Right lobe of liver (tissue), 4 donors: ENCODE measurements around the gene L3MBTL3.

ENCODE experiments used
- POLR2A ChIP-seq: fragments of 450-650 bp; IDR thresholded peaks from one replicate; pipeline ENCODE4 v1.6.1; 2017; ENCODE audit warnings: antibody characterized with exemption, mild to moderate bottlenecking
- TF ChIP-seq, protein P1 (sequence below), 4 donors: fragments of 200-600 bp in 3 of 4; fragments of 450-650 bp in 1 of 4; IDR thresholded peaks; one replicate each; pipeline versions ENCODE4 v1.5.1 to v1.8.0; 2016 to 2022; ENCODE audit warnings: antibody characterized with exemption in 4 of 4, mild to moderate bottlenecking in 2 of 4
- donor health status: DM: no; HTN: no; CAD: no.
- donor health status: DM: no; HTN: no; CAD: no.
- donor health status: DM: no; HTN: yes; CAD: no.

DNA sequence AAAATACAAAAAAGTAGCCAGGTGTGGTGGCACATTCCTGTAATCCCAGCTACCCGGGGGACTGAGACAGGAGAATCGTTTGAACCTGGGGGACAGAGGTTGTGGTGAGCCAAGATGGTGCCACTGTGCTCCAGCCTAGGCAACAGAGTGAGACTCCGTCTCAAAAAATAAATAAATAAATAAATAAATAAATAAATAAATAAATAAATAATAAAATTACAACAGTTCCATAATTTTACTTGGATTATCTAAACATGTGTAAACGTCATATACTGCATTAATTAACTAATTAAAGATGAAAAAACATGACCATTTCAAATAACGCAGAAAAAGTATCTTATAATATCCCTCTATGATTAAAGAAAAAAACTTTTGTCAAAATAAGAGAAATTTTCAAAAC, 138.5 kb downstream of the L3MBTL3 start:
- TF ChIP-seq, protein P1, sequence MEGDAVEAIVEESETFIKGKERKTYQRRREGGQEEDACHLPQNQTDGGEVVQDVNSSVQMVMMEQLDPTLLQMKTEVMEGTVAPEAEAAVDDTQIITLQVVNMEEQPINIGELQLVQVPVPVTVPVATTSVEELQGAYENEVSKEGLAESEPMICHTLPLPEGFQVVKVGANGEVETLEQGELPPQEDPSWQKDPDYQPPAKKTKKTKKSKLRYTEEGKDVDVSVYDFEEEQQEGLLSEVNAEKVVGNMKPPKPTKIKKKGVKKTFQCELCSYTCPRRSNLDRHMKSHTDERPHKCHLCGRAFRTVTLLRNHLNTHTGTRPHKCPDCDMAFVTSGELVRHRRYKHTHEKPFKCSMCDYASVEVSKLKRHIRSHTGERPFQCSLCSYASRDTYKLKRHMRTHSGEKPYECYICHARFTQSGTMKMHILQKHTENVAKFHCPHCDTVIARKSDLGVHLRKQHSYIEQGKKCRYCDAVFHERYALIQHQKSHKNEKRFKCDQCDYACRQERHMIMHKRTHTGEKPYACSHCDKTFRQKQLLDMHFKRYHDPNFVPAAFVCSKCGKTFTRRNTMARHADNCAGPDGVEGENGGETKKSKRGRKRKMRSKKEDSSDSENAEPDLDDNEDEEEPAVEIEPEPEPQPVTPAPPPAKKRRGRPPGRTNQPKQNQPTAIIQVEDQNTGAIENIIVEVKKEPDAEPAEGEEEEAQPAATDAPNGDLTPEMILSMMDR (IDR thresholded peaks at IDR 0.05), result no peak
- TF ChIP-seq POLR2A, result no peak
